Stomach (tissue), 4 donors: Measurements from ENCODE around the gene OAF.

ENCODE experiments used
- CTCF ChIP-seq, 7 experiments: fragments of 450-650 bp in 4 of 7; fragments of 200-600 bp in 3 of 7; sonication (generic) in 3 of 7; IDR thresholded peaks; one replicate each; pipeline ENCODE4 v1.5.1; 2016 to 2019; ENCODE audit warnings: antibody characterized with exemption in 7 of 7, control low read depth in 2 of 7, mild to moderate bottlenecking in 1 of 7
- EP300 ChIP-seq: sonication (generic); formaldehyde crosslinking; IDR thresholded peaks from one replicate; pipeline ENCODE4 v1.6.1; 2017; ENCODE audit warnings: antibody characterized with exemption
- POLR2A ChIP-seq, 4 donors: fragments of 450-650 bp; IDR thresholded peaks; one replicate each; pipeline ENCODE4 v1.6.1; 2016; ENCODE audit warnings: antibody characterized with exemption in 4 of 4, control low read depth in 2 of 4, mild to moderate bottlenecking in 1 of 4, moderate library complexity in 1 of 4
- POLR2AphosphoS5 ChIP-seq, 3 donors: sonication (generic); formaldehyde crosslinking; IDR thresholded peaks; one replicate each; pipeline ENCODE4 v1.6.1; 2016; ENCODE audit warnings: antibody characterized with exemption in 3 of 3

GRCh38 chr11:120212259-120212878 lies 1.5 kb downstream of the OAF start:
- TF ChIP-seq CTCF (IDR thresholded peaks at IDR 0.05) (no peak), POLR2A (IDR thresholded peaks at IDR 0.05) (no peak), POLR2AphosphoS5 (IDR thresholded peaks at IDR 0.05) (no peak), EP300 (no peak)
